AG10803 (cell line): ENCODE data around the gene NTMT1.

ENCODE experiments used
- DNase-seq: peaks from one replicate; pipeline ENCODE4 v3.0.0; 2010; ENCODE audit warnings: low read depth
- H3K4me3 ChIP-seq: 2 replicates; pipeline ENCODE4 v1.5.1; 2011; ENCODE audit warnings: mild to moderate bottlenecking, low read length, control low read depth
- CTCF ChIP-seq: conservative IDR thresholded peaks from 2 replicates; pipeline ENCODE4 v1.5.1; 2011; ENCODE audit warnings: mild to moderate bottlenecking, low read length, control low read depth, inconsistent platforms

Gene NTMT1

GRCh38 chr9:129626079-129626624 is at the start of gene NTMT1:
TSS of gene NTMT1 (plus strand) at chr9:129626163. CDS start at chr9:129632704, 6,541 bp downstream.
- no peak for TF ChIP-seq CTCF
- DNase-seq: peak; percentile 76

GRCh38 chr9:129576546-129577543 is 49.1 kb upstream of the NTMT1 start:
- peak; percentile 86 for DNase-seq
- no peak overlapping the region for H3K4me3 ChIP-seq
- no peak for TF ChIP-seq CTCF

More at GRCh38 chr9:129626079-129626624, at the start of gene NTMT1:
- peak within 1 kb of the TSS; percentile 94 for H3K4me3 ChIP-seq

- no peak for DNase-seq
- H3K4me3 ChIP-seq: no peak overlapping the region
- no peak for TF ChIP-seq CTCF
Measured at GRCh38 chr9:129579294-129579693, 46.7 kb upstream of the NTMT1 start.

GRCh38 chr9:129580211-129580915 is 45.6 kb upstream of the NTMT1 start:
- TF ChIP-seq CTCF: no peak
- no peak overlapping the region for H3K4me3 ChIP-seq
- DNase-seq: no peak

- H3K4me3 ChIP-seq: no peak overlapping the region
- DNase-seq: no peak
- TF ChIP-seq CTCF: no peak
Measured at GRCh38 chr9:129581505-129582189, 44.3 kb upstream of the NTMT1 start.

GRCh38 chr9:129582855-129583254 is 43.1 kb upstream of the NTMT1 start:
- H3K4me3 ChIP-seq: no peak overlapping the region
- TF ChIP-seq CTCF: no peak
- no peak for DNase-seq
